Right atrium auricular region (tissue), 2 donors: ENCODE data around the gene MYO1E. TPM values are rescaled to one million over a fixed set of nuclear protein-coding genes. Genes with fewer than 3 reads are reported as not detected.

Experiments used
- DNase-seq: peaks from one replicate; pipeline ENCODE4 v3.0.0-alpha.2; 2019; ENCODE audit warnings: low spot score
- H3K27ac ChIP-seq, 2 donors: fragments of 200-600 bp; sonication (generic); 1 replicate in 1 of 2; 2 replicates in 1 of 2; pipeline ENCODE4 v1.5.1; 2016 to 2019
- H3K27me3 ChIP-seq, 2 donors: fragments of 200-600 bp; sonication (generic); one replicate each; pipeline versions ENCODE4 v1.5.1 to v1.6.0; 2017 to 2019
- H3K36me3 ChIP-seq: fragments of 200-600 bp; sonication (generic); one replicate; pipeline ENCODE4 v1.5.1; 2016
- H3K4me1 ChIP-seq, 2 donors: fragments of 200-600 bp; sonication (generic); one replicate each; pipeline versions ENCODE4 v1.5.1 to v1.6.0; 2017 to 2019
- H3K4me3 ChIP-seq, 2 donors: fragments of 200-600 bp; sonication (generic); 1 replicate in 1 of 2; 2 replicates in 1 of 2; pipeline ENCODE4 v1.5.1; 2017 to 2019; ENCODE audit warnings: mild to moderate bottlenecking in 1 of 2, moderate library complexity in 1 of 2
- H3K9me3 ChIP-seq, 2 donors: fragments of 200-600 bp; sonication (generic); one replicate each; pipeline ENCODE4 v1.5.1; 2019
- total RNA-seq, 2 donors: library from RNA; depleted of rRNA; stranded (reverse); fragments of >200 nt; gene quantifications; one replicate each; pipeline ENCODE4 v1.1.0, GENCODE V29; 2016
- TF ChIP-seq, protein P1 (sequence below), 2 donors: fragments of 200-600 bp; sonication (generic); IDR thresholded peaks; one replicate each; pipeline ENCODE4 v1.5.1; 2019; ENCODE audit warnings: antibody characterized with exemption in 2 of 2

The MYO1E gene
- total RNA-seq, 2 donors from 2014 or later: 9.6 to 17.2 TPM

DNA sequence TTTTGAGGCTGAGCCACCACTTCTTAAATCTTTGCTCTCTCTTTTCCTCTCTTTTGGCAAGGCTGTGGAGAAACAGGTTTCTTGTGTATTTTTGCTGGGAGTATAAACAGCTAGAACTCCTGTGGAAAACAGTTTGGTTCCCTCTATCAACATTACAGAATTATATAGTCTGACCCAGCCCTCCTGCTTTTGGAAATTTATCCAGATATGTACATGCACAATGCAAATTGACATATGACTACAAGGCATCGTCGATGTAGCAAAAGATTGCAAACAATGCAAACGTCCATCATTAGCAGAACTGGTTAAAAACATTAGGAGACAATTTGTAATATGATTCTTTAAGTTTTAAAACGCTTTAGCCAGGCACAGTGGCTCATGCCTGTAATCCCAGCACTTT lies 12.5 kb upstream of the MYO1E start:
- Histone ChIP-seq H3K27ac (no peak overlapping the region), H3K4me1 (no peaks in the 10 kb centered on the region), H3K9me3 (no peaks in the 10 kb centered on the region), H3K4me3 (no peak overlapping the region), H3K36me3 (no peaks in the 10 kb centered on the region), H3K27me3 (no peaks in the 10 kb centered on the region)
- no peak for DNase-seq
- TF ChIP-seq, protein P1, sequence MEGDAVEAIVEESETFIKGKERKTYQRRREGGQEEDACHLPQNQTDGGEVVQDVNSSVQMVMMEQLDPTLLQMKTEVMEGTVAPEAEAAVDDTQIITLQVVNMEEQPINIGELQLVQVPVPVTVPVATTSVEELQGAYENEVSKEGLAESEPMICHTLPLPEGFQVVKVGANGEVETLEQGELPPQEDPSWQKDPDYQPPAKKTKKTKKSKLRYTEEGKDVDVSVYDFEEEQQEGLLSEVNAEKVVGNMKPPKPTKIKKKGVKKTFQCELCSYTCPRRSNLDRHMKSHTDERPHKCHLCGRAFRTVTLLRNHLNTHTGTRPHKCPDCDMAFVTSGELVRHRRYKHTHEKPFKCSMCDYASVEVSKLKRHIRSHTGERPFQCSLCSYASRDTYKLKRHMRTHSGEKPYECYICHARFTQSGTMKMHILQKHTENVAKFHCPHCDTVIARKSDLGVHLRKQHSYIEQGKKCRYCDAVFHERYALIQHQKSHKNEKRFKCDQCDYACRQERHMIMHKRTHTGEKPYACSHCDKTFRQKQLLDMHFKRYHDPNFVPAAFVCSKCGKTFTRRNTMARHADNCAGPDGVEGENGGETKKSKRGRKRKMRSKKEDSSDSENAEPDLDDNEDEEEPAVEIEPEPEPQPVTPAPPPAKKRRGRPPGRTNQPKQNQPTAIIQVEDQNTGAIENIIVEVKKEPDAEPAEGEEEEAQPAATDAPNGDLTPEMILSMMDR (IDR thresholded peaks at IDR 0.05): no peak

DNA sequence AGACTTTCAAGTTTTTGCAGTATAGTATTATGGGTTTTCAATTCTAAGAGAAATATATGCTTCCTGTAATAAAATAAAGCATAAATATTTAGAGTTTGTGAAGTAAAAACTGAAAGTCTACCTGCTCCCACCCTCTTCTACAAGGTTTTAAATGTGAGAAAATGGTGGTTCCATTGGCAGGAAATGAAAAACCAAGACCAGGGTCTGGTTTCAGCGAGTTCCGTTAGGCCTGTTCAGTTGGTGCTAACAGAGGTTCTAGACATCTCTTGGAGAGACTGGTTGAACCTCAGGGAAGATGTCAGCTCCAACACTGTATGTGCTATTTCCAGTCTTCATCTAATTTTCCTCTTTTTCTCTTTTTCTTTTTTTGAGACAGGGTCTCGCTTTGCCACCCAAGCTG lies 11.8 kb upstream of the MYO1E start:
- H3K4me3 ChIP-seq: no peak overlapping the region
- H3K4me1 ChIP-seq: no peaks in the 10 kb centered on the region
- H3K27me3 ChIP-seq: no peaks in the 10 kb centered on the region
- no peak for DNase-seq
- TF ChIP-seq, protein P1 (IDR thresholded peaks at IDR 0.05): no peak
- no peaks in the 10 kb centered on the region for H3K36me3 ChIP-seq
- H3K9me3 ChIP-seq: no peaks in the 10 kb centered on the region
- no peak overlapping the region for H3K27ac ChIP-seq

GRCh38 chr15:59380902-59381610 lies 8.4 kb upstream of the MYO1E start:
- H3K4me3 ChIP-seq: no peak overlapping the region
- no peaks in the 10 kb centered on the region for H3K36me3 ChIP-seq
- H3K27ac ChIP-seq: no peak overlapping the region
- no peaks in the 10 kb centered on the region for H3K4me1 ChIP-seq
- DNase-seq: no peak
- TF ChIP-seq, protein P1 (IDR thresholded peaks at IDR 0.05): no peak
- H3K9me3 ChIP-seq: no peaks in the 10 kb centered on the region
- H3K27me3 ChIP-seq: no peaks in the 10 kb centered on the region

DNA sequence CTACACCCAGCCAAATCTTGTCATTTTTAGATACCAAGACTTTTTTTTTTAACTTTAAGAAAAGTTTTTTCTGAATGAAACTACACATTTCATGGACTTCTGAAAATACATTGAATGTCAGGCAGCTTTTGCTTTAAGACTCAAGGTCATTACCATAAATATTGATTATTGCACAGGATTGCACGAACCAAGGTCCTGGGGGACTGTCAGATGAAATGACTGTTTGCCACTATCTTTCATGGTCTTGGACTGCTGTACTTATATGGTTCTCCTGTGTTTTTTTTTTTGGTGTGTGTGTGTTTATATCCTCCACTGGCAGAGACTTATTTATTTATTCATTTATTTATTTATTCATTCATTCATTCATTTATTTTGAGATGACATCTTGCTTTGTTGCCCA lies 6.9 kb upstream of the MYO1E start:
- H3K27me3 ChIP-seq: no peaks in the 10 kb centered on the region
- TF ChIP-seq, protein P1 (IDR thresholded peaks at IDR 0.05): no peak
- no peaks in the 10 kb centered on the region for H3K9me3 ChIP-seq
- H3K27ac ChIP-seq: no peak overlapping the region
- no peak overlapping the region for H3K4me3 ChIP-seq
- no peaks in the 10 kb centered on the region for H3K36me3 ChIP-seq
- no peaks in the 10 kb centered on the region for H3K4me1 ChIP-seq
- DNase-seq: no peak

- H3K4me3 ChIP-seq: no peak overlapping the region
- TF ChIP-seq, protein P1 (IDR thresholded peaks at IDR 0.05): no peak
Measured at GRCh38 chr15:59378855-59379254, 6.2 kb upstream of the MYO1E start.

GRCh38 chr15:59377924-59378323 lies 5.3 kb upstream of the MYO1E start:
- Histone ChIP-seq H3K4me1 (peaks cover 0 to 4% of the 10 kb centered on the region in 2 donors), H3K36me3 (no peaks in the 10 kb centered on the region), H3K27me3 (no peaks in the 10 kb centered on the region), H3K4me3 (no peak overlapping the region), H3K27ac (no peak overlapping the region), H3K9me3 (no peaks in the 10 kb centered on the region)
- no peak for DNase-seq
- TF ChIP-seq, protein P1 (IDR thresholded peaks at IDR 0.05): no peak

More at GRCh38 chr15:59378855-59379254, 6.2 kb upstream of the MYO1E start:
- DNase-seq: no peak
- no peak overlapping the region for H3K27ac ChIP-seq
- H3K9me3 ChIP-seq: no peaks in the 10 kb centered on the region
- H3K36me3 ChIP-seq: no peaks in the 10 kb centered on the region
- H3K27me3 ChIP-seq: no peaks in the 10 kb centered on the region
- no peaks in the 10 kb centered on the region for H3K4me1 ChIP-seq
